H9 (cell line): Measurements from ENCODE around the gene CMTM2. TPM values are rescaled to one million over a fixed set of nuclear protein-coding genes. Genes with fewer than 3 reads are reported as not detected.

Experiments
- DNase-seq: peaks from one replicate; pipeline ENCODE4 v3.0.0-alpha.2; 2017
- H2AFZ ChIP-seq: one replicate; pipeline ENCODE4 v1.6.1; 2013; ENCODE audit warnings: mild to moderate bottlenecking, low read length, control low read depth, moderate library complexity
- H2AK5ac ChIP-seq: 2 replicates; pipeline ENCODE4 v1.6.1; 2013; ENCODE audit warnings: low read length, control low read depth, mixed read lengths; ENCODE audit not compliant: insufficient read length
- H2BK120ac ChIP-seq: one replicate; pipeline ENCODE4 v1.6.1; 2013; ENCODE audit warnings: low read depth, mild to moderate bottlenecking, low read length, control low read depth, inconsistent platforms; ENCODE audit not compliant: poor library complexity, severe bottlenecking
- H2BK12ac ChIP-seq: 2 replicates; pipeline ENCODE4 v1.6.1; 2013; ENCODE audit warnings: low read length, control low read depth, mixed read lengths, low read depth; ENCODE audit not compliant: insufficient read length
- H2BK15ac ChIP-seq: 2 replicates; pipeline ENCODE4 v1.6.1; 2013; ENCODE audit warnings: low read depth, low read length, control low read depth
- H2BK20ac ChIP-seq: one replicate; pipeline ENCODE4 v1.6.1; 2013; ENCODE audit warnings: low read depth, mild to moderate bottlenecking, low read length, control low read depth, inconsistent platforms; ENCODE audit not compliant: poor library complexity, severe bottlenecking
- H2BK5ac ChIP-seq: 2 replicates; pipeline ENCODE4 v1.6.1; 2013; ENCODE audit warnings: low read length, control low read depth, mixed read lengths; ENCODE audit not compliant: insufficient read length
- H3K14ac ChIP-seq: 2 replicates; pipeline ENCODE4 v1.6.1; 2013; ENCODE audit warnings: low read length, control low read depth; ENCODE audit not compliant: insufficient read depth
- H3K18ac ChIP-seq: 2 replicates; pipeline ENCODE4 v1.6.1; 2013; ENCODE audit warnings: low read depth, mild to moderate bottlenecking, mixed read lengths, low read length, control low read depth; ENCODE audit not compliant: insufficient read length
- H3K23ac ChIP-seq: 2 replicates; pipeline ENCODE4 v1.6.1; 2013; ENCODE audit warnings: low read length, control low read depth, mixed read lengths, low read depth; ENCODE audit not compliant: insufficient read length
- H3K23me2 ChIP-seq: 2 replicates; pipeline ENCODE4 v1.6.1; 2013; ENCODE audit warnings: low read depth, mild to moderate bottlenecking, mixed read lengths, low read length, control low read depth; ENCODE audit not compliant: insufficient read length, poor library complexity, severe bottlenecking
- H3K27ac ChIP-seq: 2 replicates; pipeline ENCODE4 v1.5.1; 2013; ENCODE audit warnings: low read length, control low read depth, mixed read lengths, low read depth; ENCODE audit not compliant: insufficient read length
- H3K27me3 ChIP-seq: 2 replicates; pipeline ENCODE4 v1.6.1; 2013; ENCODE audit warnings: low read length, control low read depth, inconsistent platforms; ENCODE audit not compliant: insufficient read depth
- H3K4ac ChIP-seq: 2 replicates; pipeline ENCODE4 v1.6.1; 2013; ENCODE audit warnings: low read depth, mild to moderate bottlenecking, control low read depth, inconsistent platforms, low read length, moderate library complexity
- H3K4me1 ChIP-seq: 2 replicates; pipeline ENCODE4 v1.6.1; 2013; ENCODE audit warnings: low read length, control low read depth, inconsistent platforms; ENCODE audit not compliant: insufficient read depth
- H3K4me2 ChIP-seq: 2 replicates; pipeline ENCODE4 v1.6.1; 2013; ENCODE audit warnings: low read length, control low read depth, mixed read lengths; ENCODE audit not compliant: insufficient read length, insufficient read depth
- H3K56ac ChIP-seq: 2 replicates; pipeline ENCODE4 v1.6.1; 2013; ENCODE audit warnings: low read depth, mild to moderate bottlenecking, mixed read lengths, low read length, control low read depth; ENCODE audit not compliant: insufficient read length
- H3K79me1 ChIP-seq: 2 replicates; pipeline ENCODE4 v1.6.1; 2013; ENCODE audit warnings: low read depth, mild to moderate bottlenecking, moderate library complexity, low read length, control low read depth, inconsistent platforms; ENCODE audit not compliant: insufficient read depth, poor library complexity, severe bottlenecking
- H3K79me2 ChIP-seq: 2 replicates; pipeline ENCODE4 v1.6.1; 2013; ENCODE audit warnings: low read length, control low read depth, inconsistent platforms; ENCODE audit not compliant: insufficient read depth
- H3K9ac ChIP-seq: 2 replicates; pipeline ENCODE4 v1.6.1; 2013; ENCODE audit warnings: low read length, control low read depth, mixed read lengths; ENCODE audit not compliant: insufficient read length; ENCODE audit errors: extremely low read depth
- H3K9me3 ChIP-seq: one replicate; pipeline ENCODE4 v1.6.1; 2013; ENCODE audit warnings: low read depth, low read length, inconsistent platforms; ENCODE audit not compliant: control insufficient read depth
- H3T11ph ChIP-seq: one replicate; pipeline ENCODE4 v1.6.1; 2013; ENCODE audit warnings: mild to moderate bottlenecking, low read length, control low read depth, inconsistent platforms
- H4K20me1 ChIP-seq: one replicate; pipeline ENCODE4 v1.6.1; 2013; ENCODE audit not compliant: control insufficient read depth, insufficient read length, insufficient read depth
- H4K5ac ChIP-seq: 2 replicates; pipeline ENCODE4 v1.6.1; 2013; ENCODE audit warnings: low read depth, mild to moderate bottlenecking, mixed read lengths, low read length, control low read depth; ENCODE audit not compliant: insufficient read length
- H4K8ac ChIP-seq: replicated peaks from 2 replicates; pipeline ENCODE4 v1.6.1; 2013; ENCODE audit warnings: low read length, control low read depth, mixed read lengths, low read depth; ENCODE audit not compliant: insufficient read length
- H4K91ac ChIP-seq: 2 replicates; pipeline ENCODE4 v1.6.1; 2013; ENCODE audit warnings: low read depth, mild to moderate bottlenecking, moderate library complexity, mixed read lengths, low read length, control low read depth; ENCODE audit not compliant: insufficient read length
- H3K27ac Mint-ChIP-seq, 3 experiments: 2 replicates in 2 of 3; 3 replicates in 1 of 3; pipeline ENCODE4 v1.8.0; 2020 to 2021; ENCODE audit warnings: mixed read lengths in 3 of 3, mild to moderate bottlenecking in 1 of 3, moderate library complexity in 1 of 3
- H3K27me3 Mint-ChIP-seq: 2 replicates; pipeline ENCODE4 v1.8.0; 2021; ENCODE audit warnings: low read depth, mild to moderate bottlenecking, moderate library complexity, mixed read lengths
- H3K36me3 Mint-ChIP-seq, 3 experiments: 2 replicates in 2 of 3; 3 replicates in 1 of 3; pipeline ENCODE4 v1.8.0; 2020 to 2021; ENCODE audit warnings: low read depth in 3 of 3, mixed read lengths in 3 of 3; ENCODE audit not compliant: insufficient read depth in 1 of 3
- H3K4me1 Mint-ChIP-seq, 2 experiments: 2 replicates each; pipeline ENCODE4 v1.8.0; 2020; ENCODE audit warnings: mixed read lengths in 2 of 2
- H3K4me3 Mint-ChIP-seq, 2 experiments: 2 replicates in 1 of 2; 3 replicates in 1 of 2; pipeline ENCODE4 v1.8.0; 2020 to 2021; ENCODE audit warnings: mild to moderate bottlenecking in 2 of 2, mixed read lengths in 2 of 2, moderate library complexity in 1 of 2
- H3K9me3 Mint-ChIP-seq, 2 experiments: 2 replicates in 1 of 2; 3 replicates in 1 of 2; pipeline ENCODE4 v1.8.0; 2020; ENCODE audit warnings: mild to moderate bottlenecking in 2 of 2, mixed read lengths in 2 of 2, moderate library complexity in 1 of 2
- WGBS: extraction: QIAGEN DNeasy Blood & Tissue Kit; methylation state at CpG from one replicate; pipeline ENCODE4 v1.1.7; 2013; ENCODE audit warnings: missing lambda C conversion rate, low lambda C conversion rate, mixed read lengths; ENCODE audit not compliant: insufficient read length; ENCODE audit errors: extremely low coverage; 5-methylcytosine and 5-hydroxymethylcytosine counted together
- total RNA-seq: library from RNA; stranded (reverse); gene quantifications from 2 replicates; pipeline ENCODE4 v1.2.1, GENCODE V29; 2021
- TF ChIP-seq, protein P1 (sequence below): fragments of 200-600 bp; sonication (generic); conservative IDR thresholded peaks from 3 replicates; pipeline ENCODE4 v1.8.0; 2021; ENCODE audit warnings: antibody characterized with exemption, mild to moderate bottlenecking

CMTM2 gene
- total RNA-seq, 1 experiment from 2014 or later, result not detected

DNA sequence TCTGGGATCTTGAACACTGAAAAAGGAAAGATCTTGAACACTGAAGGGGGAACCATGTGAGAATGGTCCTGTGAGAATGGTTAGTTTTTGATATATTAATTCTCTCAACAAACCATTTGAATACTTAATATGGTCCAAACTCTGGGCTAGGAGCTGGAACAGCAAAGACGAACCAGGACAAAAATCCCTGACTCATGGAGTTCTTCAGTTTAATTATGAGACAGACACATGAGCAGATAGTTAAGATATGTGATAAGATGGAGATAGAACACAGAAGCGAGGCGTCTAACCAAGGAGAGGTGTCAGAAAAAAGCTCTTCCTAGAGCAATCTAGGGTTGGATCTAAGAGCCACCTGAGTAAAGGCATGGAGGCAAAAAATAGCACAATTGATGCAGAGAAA, 25.2 kb upstream of the CMTM2 start:
- H2BK20ac ChIP-seq, result no peak overlapping the region
- no peak overlapping the region for H3K4ac ChIP-seq
- H3K14ac ChIP-seq, result no peak overlapping the region
- DNase-seq, result no peak
- H3K27me3 ChIP-seq, result no peaks in the 10 kb centered on the region; the same call in 1 of the 2 replicates
- H2AK5ac ChIP-seq, result no peak overlapping the region
- no peak overlapping the region for H3K27ac ChIP-seq
- H3K4me2 ChIP-seq, result no peak overlapping the region
- H2BK12ac ChIP-seq, result no peak overlapping the region
- no CpG with 5 or more reads among the region's 3 CpGs for WGBS
- H3K4me1 ChIP-seq, result no peaks in the 10 kb centered on the region
- H3T11ph ChIP-seq, result no peak overlapping the region
- H3K18ac ChIP-seq, result no peak overlapping the region
- TF ChIP-seq, protein P1, sequence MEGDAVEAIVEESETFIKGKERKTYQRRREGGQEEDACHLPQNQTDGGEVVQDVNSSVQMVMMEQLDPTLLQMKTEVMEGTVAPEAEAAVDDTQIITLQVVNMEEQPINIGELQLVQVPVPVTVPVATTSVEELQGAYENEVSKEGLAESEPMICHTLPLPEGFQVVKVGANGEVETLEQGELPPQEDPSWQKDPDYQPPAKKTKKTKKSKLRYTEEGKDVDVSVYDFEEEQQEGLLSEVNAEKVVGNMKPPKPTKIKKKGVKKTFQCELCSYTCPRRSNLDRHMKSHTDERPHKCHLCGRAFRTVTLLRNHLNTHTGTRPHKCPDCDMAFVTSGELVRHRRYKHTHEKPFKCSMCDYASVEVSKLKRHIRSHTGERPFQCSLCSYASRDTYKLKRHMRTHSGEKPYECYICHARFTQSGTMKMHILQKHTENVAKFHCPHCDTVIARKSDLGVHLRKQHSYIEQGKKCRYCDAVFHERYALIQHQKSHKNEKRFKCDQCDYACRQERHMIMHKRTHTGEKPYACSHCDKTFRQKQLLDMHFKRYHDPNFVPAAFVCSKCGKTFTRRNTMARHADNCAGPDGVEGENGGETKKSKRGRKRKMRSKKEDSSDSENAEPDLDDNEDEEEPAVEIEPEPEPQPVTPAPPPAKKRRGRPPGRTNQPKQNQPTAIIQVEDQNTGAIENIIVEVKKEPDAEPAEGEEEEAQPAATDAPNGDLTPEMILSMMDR, result no peak
- H3K79me2 ChIP-seq, result no peaks in the 10 kb centered on the region
- peaks cover 11% of the 10 kb centered on the region for H3K23me2 ChIP-seq
- peaks cover 0 to 11% (median 2%) of the 10 kb centered on the region in 3 experiments; a peak in 4 of 7 replicates for H3K36me3 Mint-ChIP-seq
- peaks cover 3% of the 10 kb centered on the region for H4K20me1 ChIP-seq
- peaks cover 19% of the 10 kb centered on the region for H3K27me3 Mint-ChIP-seq
- H3K9ac ChIP-seq, result no peak overlapping the region
- H2BK5ac ChIP-seq, result no peak overlapping the region
- H2BK120ac ChIP-seq, result no peak overlapping the region
- H3K56ac ChIP-seq, result no peak overlapping the region
- no peak overlapping the region for H3K23ac ChIP-seq
- H2AFZ ChIP-seq, result no peak overlapping the region
- H3K79me1 ChIP-seq, result no peaks in the 10 kb centered on the region
- H4K91ac ChIP-seq, result no peak overlapping the region
- no peak overlapping the region for H3K27ac Mint-ChIP-seq
- no peak overlapping the region for H3K4me3 Mint-ChIP-seq
- H3K9me3 ChIP-seq, result no peaks in the 10 kb centered on the region
- no peak overlapping the region for H4K5ac ChIP-seq
- peaks cover 3 to 5% of the 10 kb centered on the region in 2 experiments; a peak in 2 of 5 replicates for H3K9me3 Mint-ChIP-seq
- H3K4me1 Mint-ChIP-seq, result peaks cover 10 to 17% of the 10 kb centered on the region in 2 experiments
- H2BK15ac ChIP-seq, result no peak overlapping the region
- H4K8ac ChIP-seq, result no peak overlapping the region
